Heart left ventricle (tissue), 13 donors: ENCODE results near the gene RGS18.

Experiments used
- CTCF ChIP-seq, 12 donors: fragments of 200-600 bp; sonication (generic) in 4 of 12; IDR thresholded peaks; one replicate each; pipeline versions ENCODE4 v1.5.0 to v1.8.0; 2018 to 2022; ENCODE audit warnings: antibody characterized with exemption in 12 of 12, mild to moderate bottlenecking in 5 of 12
- POLR2A ChIP-seq, 2 donors: fragments of 450-650 bp; IDR thresholded peaks; one replicate each; pipeline ENCODE4 v1.6.1; 2017; ENCODE audit warnings: antibody characterized with exemption in 2 of 2, mild to moderate bottlenecking in 2 of 2, moderate library complexity in 2 of 2
- donor health status: ischemic (EF 13 %, LVEDD 7.1; RV severe dilation, severe dysfunction).
- donor health status: DM: no; HTN: yes; CAD: no.
- donor health status: DM: no; HTN: no; CAD: no.
- donor health status: ischemic (EF 25% LVEDD 6.9; RV normal size, moderate dysfunction).
- donor health status: ischemic (EF 25% LVEDD 5.7; RV mildly dilated, moderate dysfunction).
- donor health status: ischemic (EF 35%, LVEDD 5.7; RV mildly dilated, moderate dysfunction).
- donor health status: nonischemic (EF 11% LVEDD 7.7; RV severe dilation, severe dysfunction).
- donor health status: DM: yes; HTN: yes; CAD: no.
- donor health status: PGD.
- donor health status: ischemic (EF 29% LVEDD 5.4; RV normal size, mild dysfunction).
- donor health status: nonischemic (EF 23%, LVEDD 6.1; RV moderate dilation, normal function).

- no peak for TF ChIP-seq POLR2A (IDR thresholded peaks at IDR 0.05)
- no peak for TF ChIP-seq CTCF (IDR thresholded peaks at IDR 0.05)
Measured at GRCh38 chr1:192201303-192201702, 43.0 kb downstream of the RGS18 start.
